Esophagus muscularis mucosa (tissue), 3 donors: ENCODE measurements around the gene ZNF692.

ENCODE experiments used
- CTCF ChIP-seq, 3 experiments: fragments of 200-600 bp in 2 of 3; fragments of 450-650 bp in 1 of 3; sonication (generic) in 2 of 3; IDR thresholded peaks; one replicate each; pipeline ENCODE4 v1.5.1; 2017 to 2019; ENCODE audit warnings: antibody characterized with exemption in 3 of 3, mild to moderate bottlenecking in 2 of 3, moderate library complexity in 1 of 3
- EP300 ChIP-seq: sonication (generic); formaldehyde crosslinking; IDR thresholded peaks from one replicate; pipeline ENCODE4 v1.6.1; 2017; ENCODE audit warnings: antibody characterized with exemption

DNA sequence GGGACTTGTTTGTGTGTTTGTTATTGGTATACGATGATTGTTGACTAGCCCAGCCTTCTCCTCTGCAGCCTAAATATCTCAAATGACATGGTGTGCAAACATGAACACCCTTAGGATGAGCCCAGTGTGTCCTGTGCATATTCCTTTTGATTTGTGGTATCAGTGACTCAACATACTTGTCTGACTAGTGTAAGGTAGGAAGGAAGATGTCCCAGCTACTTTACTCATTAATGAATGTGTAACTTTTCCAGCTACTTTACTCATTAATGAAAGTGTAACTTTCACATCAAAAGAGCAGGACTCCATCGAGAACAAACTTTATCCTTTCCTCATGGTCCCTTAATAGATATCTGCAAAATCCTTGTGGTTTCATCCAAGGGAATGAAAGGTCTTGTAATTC lies 2.7 kb upstream of the ZNF692 start:
- no peak for TF ChIP-seq CTCF (IDR thresholded peaks at IDR 0.05)
- no peak for TF ChIP-seq EP300
